ENCODE measurements around the gene LCE3D.

- no peak for TF ChIP-seq POLR2A (IDR thresholded peaks at IDR 0.05; ENCODE audit: low read depth, low read length)
- TF ChIP-seq TAF1 (IDR thresholded peaks at IDR 0.05; ENCODE audit: borderline replicate concordance, low read depth, low read length) = no peak
- TF ChIP-seq POLR2AphosphoS5 (IDR thresholded peaks at IDR 0.05; ENCODE audit: low read depth, low read length) = no peak
These were observed 19.6 kb upstream of the LCE3D start, which contains the start of gene LCE3C for GRCh38 chr1:152599934-152600333.

Measured in GM12892 (cell line).